Breast epithelium (tissue), 4 donors: Measurements from ENCODE around the gene RASAL1. TPM values are rescaled to one million over a fixed set of nuclear protein-coding genes. Genes with fewer than 3 reads are reported as not detected.

Source experiments
- DNase-seq, 2 donors: peaks; one replicate each; pipeline ENCODE4 v3.0.0-alpha.2; 2019; ENCODE audit warnings: low spot score in 2 of 2
- H3K27ac ChIP-seq, 2 donors: fragments of 200-600 bp; sonication (generic) in 1 of 2; one replicate each; pipeline ENCODE4 v1.5.1; 2016 to 2019; ENCODE audit warnings: mild to moderate bottlenecking in 1 of 2
- H3K27me3 ChIP-seq, 2 donors: fragments of 200-600 bp; sonication (generic) in 1 of 2; one replicate each; pipeline versions ENCODE4 v1.5.1 to v1.6.0; 2017 to 2019; ENCODE audit warnings: control low read depth in 1 of 2, mild to moderate bottlenecking in 1 of 2
- H3K36me3 ChIP-seq: fragments of 200-600 bp; one replicate; pipeline ENCODE4 v1.5.1; 2019
- H3K4me1 ChIP-seq, 2 donors: fragments of 200-600 bp; sonication (generic); one replicate each; pipeline ENCODE4 v1.5.1; 2016 to 2019; ENCODE audit warnings: control low read depth in 1 of 2
- H3K4me3 ChIP-seq, 3 donors: fragments of 200-600 bp; sonication (generic); 1 replicate in 2 of 3; 2 replicates in 1 of 3; pipeline ENCODE4 v1.5.1; 2016 to 2019; ENCODE audit warnings: mild to moderate bottlenecking in 3 of 3, moderate library complexity in 2 of 3
- H3K9me3 ChIP-seq, 2 donors: fragments of 200-600 bp; sonication (generic) in 1 of 2; one replicate each; pipeline ENCODE4 v1.5.1; 2016 to 2019; ENCODE audit warnings: control low read depth in 1 of 2
- CTCF ChIP-seq, 3 donors: fragments of 450-650 bp; IDR thresholded peaks; one replicate each; pipeline ENCODE4 v1.5.1; 2016 to 2017; ENCODE audit warnings: antibody characterized with exemption in 3 of 3, mild to moderate bottlenecking in 3 of 3, moderate library complexity in 3 of 3
- POLR2A ChIP-seq: fragments of 450-650 bp; IDR thresholded peaks from one replicate; pipeline ENCODE4 v1.6.1; 2016; ENCODE audit warnings: antibody characterized with exemption, mild to moderate bottlenecking, moderate library complexity
- POLR2AphosphoS5 ChIP-seq, 3 donors: sonication (generic); formaldehyde crosslinking; IDR thresholded peaks; one replicate each; pipeline ENCODE4 v1.6.1; 2017; ENCODE audit warnings: antibody characterized with exemption in 3 of 3
- intact Hi-C: fragments of 100-400 bp; cut with DNase I; formaldehyde crosslinking; loops from one replicate; pipeline ENCODE4 v1.15.1; 2023; ENCODE audit warnings: low total_unique reads
- total RNA-seq, 3 donors: library from RNA; depleted of rRNA; stranded (reverse); fragments of >200 nt; gene quantifications; one replicate each; pipeline ENCODE4 v1.1.0, GENCODE V29; 2016

The RASAL1 gene
- total RNA-seq, 3 donors from 2014 or later: 1.3 to 6.7 TPM; not detected in 1

GRCh38 chr12:113172185-113172584, 36.6 kb upstream of the RASAL1 start:
- Histone ChIP-seq H3K9me3 (peaks cover 4 to 5% of the 10 kb centered on the region in 2 donors), H3K27me3 (no peaks in the 10 kb centered on the region), H3K4me3 (no peak overlapping the region), H3K27ac (no peak overlapping the region), H3K4me1 (no peaks in the 10 kb centered on the region), H3K36me3 (peaks cover 2% of the 10 kb centered on the region)
- no peak for DNase-seq
- TF ChIP-seq POLR2A (no peak), POLR2AphosphoS5 (IDR thresholded peaks at IDR 0.05) (no peak), CTCF (IDR thresholded peaks at IDR 0.05) (no peak)
- intact Hi-C loops: no loop called here

GRCh38 chr12:113171543-113171942, 36.0 kb upstream of the RASAL1 start:
- TF ChIP-seq POLR2AphosphoS5 (IDR thresholded peaks at IDR 0.05) (no peak), CTCF (IDR thresholded peaks at IDR 0.05) (no peak), POLR2A (no peak)
- H3K27ac ChIP-seq: no peak overlapping the region
- H3K4me3 ChIP-seq: no peak overlapping the region
- no peaks in the 10 kb centered on the region for H3K9me3 ChIP-seq
- no peaks in the 10 kb centered on the region for H3K4me1 ChIP-seq
- no peaks in the 10 kb centered on the region for H3K36me3 ChIP-seq
- H3K27me3 ChIP-seq: no peaks in the 10 kb centered on the region
- intact Hi-C loops: no loop called here
- DNase-seq: no peak

GRCh38 chr12:113170926-113171325, 35.4 kb upstream of the RASAL1 start:
- no peaks in the 10 kb centered on the region for H3K27me3 ChIP-seq
- no peak overlapping the region for H3K4me3 ChIP-seq
- H3K4me1 ChIP-seq: no peaks in the 10 kb centered on the region
- no peak overlapping the region for H3K27ac ChIP-seq
- no peak for DNase-seq
- peaks cover 2% of the 10 kb centered on the region for H3K36me3 ChIP-seq
- no peaks in the 10 kb centered on the region for H3K9me3 ChIP-seq
- TF ChIP-seq CTCF (IDR thresholded peaks at IDR 0.05) (no peak), POLR2A (no peak), POLR2AphosphoS5 (IDR thresholded peaks at IDR 0.05) (no peak)
- intact Hi-C loops: no loop called here

GRCh38 chr12:113170457-113170856, 34.9 kb upstream of the RASAL1 start:
- Histone ChIP-seq H3K27ac (no peak overlapping the region), H3K4me3 (no peak overlapping the region), H3K4me1 (no peaks in the 10 kb centered on the region), H3K9me3 (no peaks in the 10 kb centered on the region), H3K27me3 (no peaks in the 10 kb centered on the region), H3K36me3 (peaks cover 6% of the 10 kb centered on the region)
- no peak for DNase-seq
- intact Hi-C loops: no loop called here
- TF ChIP-seq POLR2AphosphoS5 (IDR thresholded peaks at IDR 0.05) (no peak), CTCF (IDR thresholded peaks at IDR 0.05) (no peak), POLR2A (no peak)

- no peak for DNase-seq
- Histone ChIP-seq H3K27me3 (no peaks in the 10 kb centered on the region), H3K4me1 (no peaks in the 10 kb centered on the region), H3K36me3 (peaks cover 10% of the 10 kb centered on the region), H3K4me3 (no peak overlapping the region), H3K9me3 (no peaks in the 10 kb centered on the region), H3K27ac (no peak overlapping the region)
- intact Hi-C loops: no loop called here
- TF ChIP-seq CTCF (IDR thresholded peaks at IDR 0.05) (no peak), POLR2AphosphoS5 (IDR thresholded peaks at IDR 0.05) (no peak), POLR2A (no peak)
Measured at GRCh38 chr12:113169697-113170096, 34.1 kb upstream of the RASAL1 start.
